IMR-90 (cell line): Measurements from ENCODE around the gene PCYT1A. TPM values are rescaled to one million over a fixed set of nuclear protein-coding genes. Genes with fewer than 3 reads are reported as not detected.

ENCODE experiments used
- ATAC-seq: fragments of 200-7000 bp; cut with Tn5 transposase; 2 replicates; pipeline ENCODE4 v1.9.1; 2020; ENCODE audit warnings: low read depth, mild to moderate bottlenecking, moderate library complexity
- BruUV-seq: library from RNA; stranded (reverse); fragments of 400-500 nt; replicated peaks from 2 replicates; lab custom pipeline; 2021; lab: Mats Ljungman, UMichigan
- CTCF ChIA-PET: fragments of 300-600 bp; formaldehyde crosslinking; extraction: SDS; loops from one replicate; lab custom pipeline; 2021; ENCODE audit warnings: antibody characterized with exemption; lab: Yijun Ruan, JAX
- POLR2A ChIA-PET: fragments of 300-600 bp; sonication (Branson Sonifier 250); formaldehyde crosslinking; loops from one replicate; lab custom pipeline; 2022; ENCODE audit warnings: antibody characterized with exemption; ENCODE audit not compliant: unreplicated experiment; lab: Charles Lee
- DNase-seq: peaks from one replicate; pipeline ENCODE4 v3.0.0; 2013
- H2AFZ ChIP-seq: replicated peaks from 2 replicates; pipeline ENCODE3; 2013; ENCODE audit warnings: low read length, mild to moderate bottlenecking; ENCODE audit not compliant: poor library complexity
- H2AK5ac ChIP-seq: 2 replicates; pipeline ENCODE4 v1.6.1; 2013; ENCODE audit warnings: low read depth, low read length, inconsistent platforms
- H2AK9ac ChIP-seq: replicated peaks from 2 replicates; pipeline ENCODE3; 2013; ENCODE audit warnings: mild to moderate bottlenecking, low read depth, low read length, moderate library complexity; ENCODE audit not compliant: poor library complexity
- H2BK120ac ChIP-seq: 2 replicates; pipeline ENCODE4 v1.6.1; 2013; ENCODE audit warnings: low read depth, low read length, inconsistent platforms
- H2BK15ac ChIP-seq: 3 replicates; pipeline ENCODE4 v1.6.1; 2013; ENCODE audit warnings: low read depth, low read length, inconsistent platforms
- H2BK20ac ChIP-seq: 2 replicates; pipeline ENCODE4 v1.6.1; 2013; ENCODE audit warnings: low read depth, mild to moderate bottlenecking, inconsistent platforms, low read length, moderate library complexity
- H2BK5ac ChIP-seq: 2 replicates; pipeline ENCODE4 v1.6.1; 2013; ENCODE audit warnings: mild to moderate bottlenecking, low read depth, low read length, inconsistent platforms; ENCODE audit not compliant: poor library complexity, severe bottlenecking
- H3K14ac ChIP-seq: replicated peaks from 2 replicates; pipeline ENCODE4 v1.6.1; 2013; ENCODE audit warnings: low read depth, low read length, inconsistent platforms
- H3K18ac ChIP-seq: 2 replicates; pipeline ENCODE4 v1.6.1; 2013; ENCODE audit warnings: low read depth, low read length, control low read depth
- H3K23ac ChIP-seq: 2 replicates; pipeline ENCODE4 v1.6.1; 2013; ENCODE audit warnings: low read depth, low read length, inconsistent platforms
- H3K27ac ChIP-seq: 2 replicates; pipeline ENCODE4 v1.5.1; 2013; ENCODE audit warnings: mild to moderate bottlenecking, control low read depth, low read length; ENCODE audit not compliant: insufficient read depth
- H3K27me3 ChIP-seq: 2 replicates; pipeline ENCODE4 v1.6.1; 2013; ENCODE audit warnings: low read length; ENCODE audit not compliant: control insufficient read depth, insufficient read depth
- H3K36me3 ChIP-seq: 2 replicates; pipeline ENCODE4 v1.6.1; 2013; ENCODE audit warnings: low read length, mixed read lengths; ENCODE audit not compliant: control insufficient read depth, insufficient read depth
- H3K4ac ChIP-seq: 2 replicates; pipeline ENCODE4 v1.6.1; 2013; ENCODE audit warnings: low read depth, low read length, inconsistent platforms
- H3K4me1 ChIP-seq: 2 replicates; pipeline ENCODE4 v1.6.1; 2013; ENCODE audit warnings: low read length, mixed read lengths; ENCODE audit not compliant: control insufficient read depth, insufficient read depth
- H3K4me2 ChIP-seq: 2 replicates; pipeline ENCODE4 v1.6.1; 2013; ENCODE audit warnings: low read depth, mild to moderate bottlenecking, control low read depth, low read length, moderate library complexity
- H3K4me3 ChIP-seq: 2 replicates; pipeline ENCODE4 v1.5.1; 2013; ENCODE audit warnings: low read depth, mild to moderate bottlenecking, control low read depth, low read length, moderate library complexity; ENCODE audit not compliant: insufficient read depth
- H3K56ac ChIP-seq: 2 replicates; pipeline ENCODE4 v1.6.1; 2013; ENCODE audit warnings: low read length, inconsistent platforms; ENCODE audit not compliant: insufficient read depth; ENCODE audit errors: extremely low read depth
- H3K79me1 ChIP-seq, 2 experiments: 2 replicates each; pipeline ENCODE4 v1.6.1; 2013; ENCODE audit warnings: low read length in 2 of 2, inconsistent platforms in 1 of 2, low read depth in 1 of 2
- H3K9ac ChIP-seq: 2 replicates; pipeline ENCODE4 v1.6.1; 2013; ENCODE audit warnings: low read depth, low read length, control low read depth
- H3K9me1 ChIP-seq: 2 replicates; pipeline ENCODE4 v1.6.1; 2013; ENCODE audit warnings: low read length, inconsistent platforms; ENCODE audit not compliant: insufficient read depth
- H3K9me3 ChIP-seq: 2 replicates; pipeline ENCODE4 v1.6.1; 2013; ENCODE audit warnings: low read length; ENCODE audit not compliant: control insufficient read depth, insufficient read depth
- H4K20me1 ChIP-seq: 2 replicates; pipeline ENCODE4 v1.6.1; 2013; ENCODE audit warnings: low read length, inconsistent platforms; ENCODE audit not compliant: insufficient read depth
- H4K5ac ChIP-seq: 2 replicates; pipeline ENCODE4 v1.6.1; 2013; ENCODE audit warnings: mild to moderate bottlenecking, low read depth, low read length, control low read depth
- H4K8ac ChIP-seq, 2 experiments: 2 replicates each; pipeline ENCODE4 v1.6.1; 2013; ENCODE audit warnings: low read depth in 2 of 2, low read length in 2 of 2, control low read depth in 1 of 2, inconsistent platforms in 1 of 2
- H4K91ac ChIP-seq: 2 replicates; pipeline ENCODE4 v1.6.1; 2013; ENCODE audit warnings: low read depth, low read length, inconsistent platforms; ENCODE audit not compliant: insufficient read depth
- BHLHE40 ChIP-seq: fragments of 150-350 bp; IDR thresholded peaks from 2 replicates; pipeline ENCODE4 v1.6.1; 2016; ENCODE audit warnings: mild to moderate bottlenecking, low read depth, low read length
- CEBPB ChIP-seq: IDR thresholded peaks from 2 replicates; pipeline ENCODE4 v1.6.1; 2012; ENCODE audit warnings: low read depth, low read length, improper control_type of control experiment
- CHD1 ChIP-seq: IDR thresholded peaks from 2 replicates; pipeline ENCODE4 v1.6.1; 2012; ENCODE audit warnings: low read depth, low read length, improper control_type of control experiment
- FOS ChIP-seq: fragments of 150-350 bp; IDR thresholded peaks from 2 replicates; pipeline ENCODE4 v1.6.1; 2016; ENCODE audit warnings: low read depth, low read length
- MAFK ChIP-seq: IDR thresholded peaks from 2 replicates; pipeline ENCODE4 v1.6.1; 2012; ENCODE audit warnings: low read depth, low read length, improper control_type of control experiment
- MAZ ChIP-seq: IDR thresholded peaks from 2 replicates; pipeline ENCODE4 v1.6.1; 2012; ENCODE audit warnings: low read depth, mild to moderate bottlenecking, low read length, improper control_type of control experiment, moderate library complexity, borderline replicate concordance
- MXI1 ChIP-seq: IDR thresholded peaks from 2 replicates; pipeline ENCODE4 v1.6.1; 2012; ENCODE audit warnings: low read depth, mild to moderate bottlenecking, low read length, moderate library complexity, borderline replicate concordance
- NFE2L2 ChIP-seq: fragments of 150-350 bp; IDR thresholded peaks from 2 replicates; pipeline ENCODE4 v1.6.1; 2016; ENCODE audit warnings: low read depth, mild to moderate bottlenecking, low read length
- POLR2A ChIP-seq: IDR thresholded peaks from 2 replicates; pipeline ENCODE4 v1.6.1; 2012; ENCODE audit warnings: mild to moderate bottlenecking, low read depth, low read length
- RAD21 ChIP-seq: IDR thresholded peaks from 2 replicates; pipeline ENCODE4 v1.6.1; 2012; ENCODE audit warnings: low read length, improper control_type of control experiment
- RCOR1 ChIP-seq: IDR thresholded peaks from 2 replicates; pipeline ENCODE4 v1.6.1; 2012; ENCODE audit warnings: mild to moderate bottlenecking, low read length, improper control_type of control experiment; ENCODE audit not compliant: insufficient replicate concordance
- RFX5 ChIP-seq: IDR thresholded peaks from 2 replicates; pipeline ENCODE4 v1.8.0; 2012; ENCODE audit warnings: low read depth, mild to moderate bottlenecking, low read length, moderate library complexity
- SMC3 ChIP-seq: fragments of 150-350 bp; IDR thresholded peaks from 2 replicates; pipeline ENCODE4 v1.6.1; 2016; ENCODE audit warnings: low read depth, mild to moderate bottlenecking, antibody characterized with exemption, low read length, moderate library complexity
- WGBS, 2 experiments: methylation state at CpG; one replicate each; pipeline versions ENCODE4 v1.1.5 to v1.1.7; 2013; ENCODE audit warnings: missing lambda C conversion rate in 2 of 2; ENCODE audit not compliant: insufficient read length in 1 of 2; ENCODE audit errors: extremely low coverage in 2 of 2; 5-methylcytosine and 5-hydroxymethylcytosine counted together
- dilution Hi-C: fragments of 300-500 bp; cut with HindIII; formaldehyde crosslinking; loops from one replicate; pipeline ENCODE4 v1.14.3; 2018; ENCODE audit warnings: low sequenced_read_pairs; ENCODE audit not compliant: unreplicated experiment
- in situ Hi-C: fragments of 300-500 bp; cut with MboI; formaldehyde crosslinking; loops from 3 replicates; pipeline ENCODE4 v1.14.3; 2019; ENCODE audit warnings: low sequenced_read_pairs, inconsistent platforms, mixed read lengths
- intact Hi-C: fragments of 100-400 bp; cut with micrococcal nuclease; formaldehyde crosslinking; loops from 2 replicates; pipeline ENCODE4 v1.10.0; 2022
- polyA plus RNA-seq, 3 experiments: library from polyadenylated mRNA; depleted of rRNA; stranded (reverse); fragments of >200 nt; gene quantifications; 2 replicates each; pipeline ENCODE4 v1.2.3, GENCODE V29; 2012; ENCODE audit warnings: low replicate concordance in 1 of 3
- total RNA-seq: library from RNA; depleted of rRNA; stranded (reverse); fragments of >200 nt; gene quantifications from 2 replicates; pipeline ENCODE4 v1.2.3, GENCODE V29; 2012
- TF ChIP-seq, protein P1 (sequence below): fragments of 150-350 bp; IDR thresholded peaks from 2 replicates; pipeline ENCODE4 v1.6.1; 2016; ENCODE audit warnings: low read depth, mild to moderate bottlenecking, low read length, moderate library complexity, borderline replicate concordance
- TF ChIP-seq, protein P2 (sequence below): conservative IDR thresholded peaks from 2 replicates; pipeline ENCODE4 v1.5.1; 2012; ENCODE audit warnings: mild to moderate bottlenecking, low read depth, low read length, improper control_type of control experiment

PCYT1A gene
- total and polyA plus RNA-seq, 2 of the 4 experiments (the other 2 are of a cell fraction): 62.8 to 127 TPM

- Histone ChIP-seq H3K36me3 (no peaks in the 10 kb centered on the region), H2BK20ac (no peak overlapping the region), H3K18ac (no peak overlapping the region), H2AK9ac (peak overlapping the region; percentile 16), H3K4me2 (no peak overlapping the region), H3K4ac (no peak overlapping the region), H3K4me3 (no peak overlapping the region), H3K9me1 (no peaks in the 10 kb centered on the region), H4K91ac (peak overlapping the region; percentile 37; the same call in 1 of the 2 replicates), H3K14ac (no peak overlapping the region), H3K23ac (no peak overlapping the region), H4K20me1 (no peaks in the 10 kb centered on the region), H3K56ac (no peak overlapping the region), H2AK5ac (no peak overlapping the region), H2AFZ (peak overlapping the region; percentile 51), H3K9ac (no peak overlapping the region), H4K8ac (no peak overlapping the region), H3K9me3 (no peaks in the 10 kb centered on the region), H4K5ac (no peak overlapping the region), H3K27me3 (no peaks in the 10 kb centered on the region), H3K27ac (no peak overlapping the region), H2BK120ac (no peak overlapping the region), H2BK15ac (no peak overlapping the region), H3K4me1 (no peaks in the 10 kb centered on the region), H3K79me1 (no peaks in the 10 kb centered on the region), H2BK5ac (no peak overlapping the region)
- dilution Hi-C loops (loop anchor here (25.0 kb wide), 1 partner anchor 132 kb away; no protein-coding TSS in a partner anchor), intact Hi-C loops (no loop called here), in situ Hi-C loops (no loop called here)
- ATAC-seq: no peak
- BruUV-seq: no TSS peak
- ChIA-PET CTCF (interaction anchor here (0.7 kb wide), 1 partner anchor 123 kb away, joined by 3 read pairs; no protein-coding TSS in a partner anchor), POLR2A (no interaction called here)
- TF ChIP-seq MAFK: no peak
- TF ChIP-seq SMC3: no peak
- TF ChIP-seq RCOR1: no peak
- TF ChIP-seq POLR2A: no peak
- TF ChIP-seq BHLHE40: no peak
- TF ChIP-seq, protein P1, sequence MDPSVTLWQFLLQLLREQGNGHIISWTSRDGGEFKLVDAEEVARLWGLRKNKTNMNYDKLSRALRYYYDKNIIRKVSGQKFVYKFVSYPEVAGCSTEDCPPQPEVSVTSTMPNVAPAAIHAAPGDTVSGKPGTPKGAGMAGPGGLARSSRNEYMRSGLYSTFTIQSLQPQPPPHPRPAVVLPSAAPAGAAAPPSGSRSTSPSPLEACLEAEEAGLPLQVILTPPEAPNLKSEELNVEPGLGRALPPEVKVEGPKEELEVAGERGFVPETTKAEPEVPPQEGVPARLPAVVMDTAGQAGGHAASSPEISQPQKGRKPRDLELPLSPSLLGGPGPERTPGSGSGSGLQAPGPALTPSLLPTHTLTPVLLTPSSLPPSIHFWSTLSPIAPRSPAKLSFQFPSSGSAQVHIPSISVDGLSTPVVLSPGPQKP: no peak
- TF ChIP-seq CEBPB: no peak
- no peak for TF ChIP-seq CHD1
- no peak for TF ChIP-seq MAZ
- no peak for TF ChIP-seq FOS
- TF ChIP-seq RFX5: no peak
- no peak for TF ChIP-seq MXI1
- TF ChIP-seq, protein P2, sequence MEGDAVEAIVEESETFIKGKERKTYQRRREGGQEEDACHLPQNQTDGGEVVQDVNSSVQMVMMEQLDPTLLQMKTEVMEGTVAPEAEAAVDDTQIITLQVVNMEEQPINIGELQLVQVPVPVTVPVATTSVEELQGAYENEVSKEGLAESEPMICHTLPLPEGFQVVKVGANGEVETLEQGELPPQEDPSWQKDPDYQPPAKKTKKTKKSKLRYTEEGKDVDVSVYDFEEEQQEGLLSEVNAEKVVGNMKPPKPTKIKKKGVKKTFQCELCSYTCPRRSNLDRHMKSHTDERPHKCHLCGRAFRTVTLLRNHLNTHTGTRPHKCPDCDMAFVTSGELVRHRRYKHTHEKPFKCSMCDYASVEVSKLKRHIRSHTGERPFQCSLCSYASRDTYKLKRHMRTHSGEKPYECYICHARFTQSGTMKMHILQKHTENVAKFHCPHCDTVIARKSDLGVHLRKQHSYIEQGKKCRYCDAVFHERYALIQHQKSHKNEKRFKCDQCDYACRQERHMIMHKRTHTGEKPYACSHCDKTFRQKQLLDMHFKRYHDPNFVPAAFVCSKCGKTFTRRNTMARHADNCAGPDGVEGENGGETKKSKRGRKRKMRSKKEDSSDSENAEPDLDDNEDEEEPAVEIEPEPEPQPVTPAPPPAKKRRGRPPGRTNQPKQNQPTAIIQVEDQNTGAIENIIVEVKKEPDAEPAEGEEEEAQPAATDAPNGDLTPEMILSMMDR: no peak
- no peak for TF ChIP-seq NFE2L2
- TF ChIP-seq RAD21: no peak
- no peak for DNase-seq
- WGBS, 2 experiments: no CpG with 5 or more reads among the region's 5 CpGs
Observed at GRCh38 chr3:196194542-196194915, 93.0 kb downstream of the PCYT1A start.
